Measurements from ENCODE around the gene FABP6. TPM values are rescaled to one million over a fixed set of nuclear protein-coding genes. Genes with fewer than 3 reads are reported as not detected.
"Not testable (repeated sequence)": the region's sequence is repeated elsewhere in the genome, so short reads cannot be mapped to it uniquely, and the experiment has no call there.

Gene FABP6
- total RNA-seq, 1 donor from 2014 or later: not detected

DNA sequence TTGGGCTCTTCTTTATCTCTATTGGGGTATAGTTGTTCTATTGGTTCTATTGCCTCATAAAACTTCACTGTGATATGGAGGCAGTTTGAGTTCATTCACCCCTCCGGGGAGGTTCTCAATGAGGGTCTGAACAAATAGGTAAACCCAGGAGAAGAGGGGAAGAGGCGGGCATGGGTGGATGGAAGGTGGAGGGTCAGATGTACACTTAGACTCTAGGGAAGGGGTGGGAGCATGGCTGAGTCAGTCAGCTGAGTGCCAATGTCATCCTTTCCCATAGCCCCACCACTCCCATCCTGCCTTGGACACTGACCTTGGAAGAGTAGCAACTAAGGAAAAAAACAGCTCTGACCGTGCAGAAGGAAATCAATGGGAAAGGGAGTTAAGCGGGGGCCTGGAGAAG lies 9.9 kb upstream of the FABP6 start:
- DNase-seq (ENCODE audit: low spot score): no peak

DNA sequence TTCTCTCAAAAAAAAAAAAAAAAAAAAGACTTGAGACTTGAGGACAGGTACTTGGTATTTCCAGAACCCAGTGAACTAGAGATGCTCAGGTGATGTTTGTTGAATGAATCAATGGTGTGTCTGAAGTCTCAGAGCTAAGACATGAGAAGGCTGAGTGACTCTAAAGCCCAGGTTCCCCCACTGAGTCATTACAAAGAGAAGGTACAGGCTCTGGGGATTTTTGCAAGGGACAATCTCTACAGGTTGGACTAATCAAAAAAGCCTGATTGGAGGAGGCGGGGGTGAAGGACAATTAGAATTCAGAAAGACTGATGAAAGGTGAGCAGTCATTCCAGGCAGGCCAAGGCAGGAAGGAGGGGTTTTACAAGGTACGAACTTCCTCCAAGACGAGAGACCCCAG lies 8.2 kb upstream of the FABP6 start:
- no peak for DNase-seq (ENCODE audit: low spot score)

DNA sequence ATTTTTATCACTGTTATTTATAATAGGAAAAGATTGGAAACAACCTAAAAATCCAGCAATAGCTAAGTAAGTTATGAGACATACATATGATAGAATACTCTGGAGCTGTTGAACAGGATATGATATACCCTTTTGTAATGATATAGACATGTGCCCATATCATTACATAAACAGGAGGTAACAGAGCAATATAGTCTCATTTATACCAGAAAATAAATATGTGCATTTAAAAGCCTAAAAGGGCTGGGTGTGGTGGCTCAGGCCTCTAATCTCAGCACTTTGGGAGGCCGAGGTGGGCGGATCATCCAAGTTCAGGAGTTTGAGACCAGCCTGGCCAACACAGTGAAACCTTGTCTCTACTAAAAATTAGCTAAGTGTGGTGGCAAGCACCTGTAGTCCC lies 2.3 kb upstream of the FABP6 start:
- DNase-seq (ENCODE audit: low spot score): no peak

DNA sequence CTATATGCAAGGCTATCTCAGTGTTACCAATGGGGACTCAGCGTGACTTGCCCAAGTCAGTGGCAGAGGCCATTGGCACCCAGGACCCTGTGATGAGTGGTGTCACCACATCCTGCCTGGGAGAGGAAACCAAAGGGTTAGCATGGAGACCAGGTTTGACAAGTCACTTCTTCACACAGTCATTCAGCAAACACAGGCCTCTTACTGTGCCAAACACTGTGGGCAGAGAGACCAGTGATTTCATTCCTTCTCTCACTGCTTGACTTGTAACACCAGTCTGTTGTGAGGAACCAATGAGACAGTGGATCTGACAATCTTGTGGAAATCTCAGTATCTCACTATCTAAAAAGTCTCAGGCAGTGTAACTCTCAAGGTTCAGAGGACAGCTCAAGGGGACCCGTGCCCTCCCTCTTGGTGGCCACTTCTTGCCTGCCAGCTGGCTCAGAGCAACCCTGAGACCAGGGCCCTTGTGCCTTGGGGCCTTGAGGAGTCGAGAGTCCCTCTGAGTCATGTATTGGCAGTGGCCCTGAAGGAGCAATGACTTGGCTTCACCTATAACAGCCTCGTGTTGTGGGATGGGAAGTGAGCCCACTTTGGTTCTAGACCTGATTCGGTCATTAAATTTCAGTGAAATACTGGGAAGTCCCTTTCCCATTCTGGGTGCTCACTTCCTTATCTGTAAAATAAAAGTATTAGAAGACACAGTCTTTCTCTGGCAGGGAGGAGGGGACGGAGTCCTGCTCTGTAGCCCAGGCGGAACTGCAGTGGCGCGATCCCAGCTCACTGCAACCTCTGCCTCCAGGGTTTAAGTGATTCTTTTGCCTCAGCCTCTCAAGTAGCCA lies 1.6 kb downstream of the FABP6 start:
- DNase-seq (ENCODE audit: low spot score): no peak

DNA sequence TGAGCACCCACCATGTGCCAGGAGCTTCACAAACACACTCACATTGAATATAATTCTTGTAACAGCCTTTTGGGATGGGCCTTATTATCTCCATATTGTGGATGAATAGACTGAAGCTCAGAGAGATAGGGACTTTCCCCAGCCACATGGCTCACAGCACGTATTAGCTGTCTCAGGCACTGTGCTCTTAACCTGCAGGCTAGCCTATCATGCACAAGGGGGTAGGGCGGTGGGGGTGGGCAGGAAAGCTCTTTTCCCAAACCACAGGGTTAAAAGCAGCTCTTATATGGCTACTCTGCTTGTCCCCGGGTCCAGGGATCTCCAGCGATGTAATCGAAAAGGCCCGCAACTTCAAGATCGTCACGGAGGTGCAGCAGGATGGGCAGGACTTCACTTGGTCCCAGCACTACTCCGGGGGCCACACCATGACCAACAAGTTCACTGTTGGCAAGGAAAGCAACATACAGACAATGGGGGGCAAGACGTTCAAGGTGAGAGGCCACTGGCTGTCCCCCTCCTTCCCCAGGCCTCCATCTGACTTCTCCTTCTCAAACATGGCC lies 2.6 kb downstream of the FABP6 start:
- no peak for DNase-seq (ENCODE audit: low spot score)

DNA sequence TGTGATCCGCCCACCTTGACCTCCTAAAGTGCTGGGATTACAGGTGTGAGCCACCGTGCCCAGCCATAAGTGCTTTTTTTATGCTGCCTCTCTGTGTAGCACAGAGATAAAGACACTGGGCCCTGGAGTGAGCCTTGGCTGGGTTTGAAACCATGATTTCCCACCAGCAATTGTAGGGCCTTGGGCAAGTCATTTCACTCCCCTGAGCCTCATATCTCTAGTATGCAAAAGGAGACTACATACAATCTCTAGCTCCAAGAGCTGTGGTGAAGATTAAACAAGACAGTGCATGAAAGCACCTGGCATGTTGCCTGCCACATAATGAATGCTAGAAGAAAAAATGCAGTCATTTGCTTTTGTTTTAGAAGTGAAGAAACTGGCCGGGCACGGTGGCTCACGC lies 3.9 kb downstream of the FABP6 start:
- no peak for DNase-seq (ENCODE audit: low spot score)

DNA sequence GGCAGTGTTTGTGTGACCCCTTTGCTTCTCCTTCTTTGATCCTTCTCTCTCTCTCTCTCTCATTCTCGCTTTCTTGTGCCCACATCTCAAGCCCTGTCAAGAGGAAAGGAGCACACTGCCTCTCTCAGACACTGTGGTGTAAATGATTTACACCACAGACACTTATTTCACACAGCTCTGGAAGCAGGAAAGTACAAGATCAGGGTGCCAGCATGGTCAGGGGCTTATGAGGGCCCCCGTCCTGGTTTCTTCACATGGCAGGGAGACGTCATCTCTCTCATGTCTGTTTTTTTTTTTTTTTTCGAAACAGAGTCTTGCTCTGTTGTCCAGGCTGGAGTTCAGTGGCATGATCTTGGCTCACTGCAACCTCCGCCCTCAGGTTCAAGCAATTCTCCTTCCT lies 6.4 kb downstream of the FABP6 start:
- DNase-seq (ENCODE audit: low spot score): no peak

DNA sequence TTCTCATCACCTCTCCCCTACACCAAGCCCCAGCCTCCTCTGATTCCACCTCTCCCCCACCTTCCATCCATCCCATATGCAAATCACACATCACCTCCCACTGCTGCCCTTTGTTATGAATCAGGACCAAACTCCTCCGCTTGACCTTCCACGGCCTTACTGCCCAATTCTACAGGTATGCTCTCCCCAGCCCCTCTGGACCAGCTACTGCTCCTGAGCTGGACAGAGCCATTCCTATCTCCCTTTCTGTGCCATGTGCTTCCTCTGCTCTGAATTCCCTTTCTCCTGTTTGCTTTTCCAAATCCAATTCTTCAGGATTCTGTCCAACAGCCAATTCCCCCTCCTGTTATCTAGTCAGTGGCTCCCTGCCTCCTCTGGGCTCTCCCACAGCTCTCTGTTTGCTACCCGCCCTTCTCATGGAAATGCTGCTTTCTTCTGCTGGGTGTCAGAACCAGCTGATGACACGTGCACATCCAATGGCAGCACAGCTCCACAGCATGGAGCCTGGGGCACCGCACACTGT lies 8.3 kb downstream of the FABP6 start:
- no peak for DNase-seq (ENCODE audit: low spot score)

DNA sequence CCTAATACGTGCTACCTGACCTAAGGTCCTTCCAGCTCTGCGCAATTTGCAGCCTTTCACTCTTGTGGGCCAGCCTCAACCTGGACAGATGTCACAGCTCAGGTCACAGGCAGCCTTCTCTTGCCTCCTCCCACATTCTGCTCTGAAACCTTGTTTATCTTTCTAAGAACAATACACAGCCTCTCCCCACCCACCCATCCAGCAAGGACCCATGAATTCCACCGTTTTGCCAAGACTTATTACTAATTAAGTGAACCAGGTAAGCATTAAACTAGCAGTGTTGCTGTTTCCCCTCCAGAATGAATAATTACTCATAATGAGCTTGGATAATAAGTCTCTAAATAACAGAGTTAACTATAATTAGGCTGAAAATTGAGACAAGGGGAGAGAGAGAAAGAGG lies 11.0 kb downstream of the FABP6 start:
- no peak for DNase-seq (ENCODE audit: low spot score)

DNA sequence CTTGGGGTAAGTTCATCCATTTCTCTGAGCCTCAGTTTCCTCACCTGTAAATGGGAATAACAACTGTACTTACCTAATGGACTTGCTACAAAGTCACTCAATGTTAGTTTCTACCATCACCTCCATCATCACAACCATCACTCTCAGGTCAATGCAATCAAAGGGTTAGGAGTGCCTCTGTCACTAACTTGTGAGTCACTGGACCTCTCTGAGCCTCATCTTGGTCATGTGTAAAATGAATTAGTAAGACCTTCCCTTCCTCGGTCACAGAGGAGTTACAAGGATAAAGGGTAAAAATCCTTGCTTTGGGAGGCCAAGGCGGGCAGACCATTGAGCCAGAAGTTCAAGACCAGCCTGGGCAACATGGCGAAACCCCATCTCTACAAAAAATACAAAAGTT lies 12.8 kb downstream of the FABP6 start:
- DNase-seq (ENCODE audit: low spot score): no peak

DNA sequence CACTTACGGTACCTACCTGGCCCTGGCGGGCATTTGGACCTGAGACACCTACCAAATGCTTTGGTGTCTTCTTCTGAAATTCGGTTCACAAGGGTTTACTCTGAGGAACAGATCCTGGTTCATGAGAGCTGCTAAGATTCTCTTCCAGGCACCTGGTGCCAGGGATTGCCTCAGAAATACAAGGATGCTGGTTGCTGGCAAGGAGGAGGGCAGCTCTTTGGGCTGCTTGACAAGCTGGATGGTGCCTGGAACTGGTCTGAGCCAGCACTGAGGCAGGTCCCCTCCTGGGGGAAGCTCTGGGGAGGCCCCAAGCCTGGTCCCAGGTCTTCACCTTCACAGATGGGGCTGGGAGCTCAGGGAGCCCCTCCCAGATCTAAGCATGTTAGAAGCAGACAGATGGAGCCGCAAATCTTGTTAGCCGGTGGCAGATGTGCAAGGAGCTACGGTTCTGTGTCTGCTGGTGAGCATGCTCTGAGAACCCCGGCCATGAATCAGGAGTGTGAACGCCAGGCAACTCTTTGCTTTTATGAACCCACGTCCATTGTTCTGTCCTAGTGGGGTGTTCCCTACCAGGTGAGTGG lies 16.3 kb downstream of the FABP6 start:
- DNase-seq (ENCODE audit: low spot score): no peak

DNA sequence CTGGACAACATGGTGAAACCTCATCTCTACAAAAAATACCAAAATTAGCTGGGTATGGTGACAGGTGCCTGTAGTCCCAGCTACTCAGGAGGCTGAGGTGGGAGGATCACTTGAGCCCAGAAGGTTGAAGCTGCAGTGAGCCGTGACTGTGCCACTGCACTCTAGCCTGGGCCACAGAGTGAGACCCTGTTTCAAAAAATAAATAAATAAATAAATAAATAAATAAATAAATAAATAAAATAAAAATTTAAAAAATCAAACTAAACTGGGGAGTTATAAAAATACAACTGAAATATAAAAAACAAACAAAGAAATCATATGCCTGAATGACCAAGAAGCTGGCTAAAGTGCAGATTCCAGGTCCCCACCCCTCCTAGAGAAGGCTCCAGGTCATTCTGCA lies 20.3 kb downstream of the FABP6 start:
- not testable (repeated sequence) for DNase-seq (ENCODE audit: low spot score)

DNA sequence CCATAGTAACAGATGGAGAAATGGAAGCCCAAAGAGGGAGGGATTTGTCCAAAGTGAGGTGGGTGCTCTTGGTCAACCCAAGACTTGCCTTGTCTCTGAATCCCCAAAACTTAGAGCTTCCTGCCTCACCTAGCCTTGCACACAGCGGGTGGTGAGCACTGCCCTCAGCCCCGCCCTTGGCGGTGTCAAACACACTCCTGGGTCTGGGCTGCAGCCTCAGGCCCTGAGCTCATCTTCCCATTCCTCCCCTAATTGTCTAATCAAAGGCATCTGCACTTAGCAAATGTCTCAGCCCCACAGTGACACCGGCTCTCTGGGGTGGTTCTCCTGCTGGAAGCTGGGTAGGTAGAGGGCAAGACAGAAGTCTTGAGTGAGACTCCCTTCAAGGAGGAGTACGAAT lies 20.9 kb downstream of the FABP6 start:
- no peak for DNase-seq (ENCODE audit: low spot score)

DNA sequence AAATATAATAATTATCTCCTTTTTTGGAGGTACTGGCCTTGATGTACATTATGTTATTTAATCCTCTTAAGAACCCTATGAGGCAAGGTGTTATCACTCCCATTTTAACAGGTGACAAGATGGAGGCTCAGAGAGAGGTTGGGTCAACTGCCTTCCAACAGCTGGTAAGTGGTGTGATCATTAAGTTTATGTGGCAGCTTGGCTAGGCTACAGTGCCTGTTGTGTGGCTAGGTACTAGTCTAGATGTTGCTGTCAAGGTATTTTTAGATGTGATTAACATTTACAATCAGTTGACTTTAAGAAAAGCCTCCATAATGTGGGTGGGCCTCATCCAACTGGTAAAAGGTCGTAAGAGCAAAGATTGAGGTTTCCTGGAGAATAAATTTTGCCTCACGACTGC lies 21.5 kb downstream of the FABP6 start:
- no peak for DNase-seq (ENCODE audit: low spot score)

DNA sequence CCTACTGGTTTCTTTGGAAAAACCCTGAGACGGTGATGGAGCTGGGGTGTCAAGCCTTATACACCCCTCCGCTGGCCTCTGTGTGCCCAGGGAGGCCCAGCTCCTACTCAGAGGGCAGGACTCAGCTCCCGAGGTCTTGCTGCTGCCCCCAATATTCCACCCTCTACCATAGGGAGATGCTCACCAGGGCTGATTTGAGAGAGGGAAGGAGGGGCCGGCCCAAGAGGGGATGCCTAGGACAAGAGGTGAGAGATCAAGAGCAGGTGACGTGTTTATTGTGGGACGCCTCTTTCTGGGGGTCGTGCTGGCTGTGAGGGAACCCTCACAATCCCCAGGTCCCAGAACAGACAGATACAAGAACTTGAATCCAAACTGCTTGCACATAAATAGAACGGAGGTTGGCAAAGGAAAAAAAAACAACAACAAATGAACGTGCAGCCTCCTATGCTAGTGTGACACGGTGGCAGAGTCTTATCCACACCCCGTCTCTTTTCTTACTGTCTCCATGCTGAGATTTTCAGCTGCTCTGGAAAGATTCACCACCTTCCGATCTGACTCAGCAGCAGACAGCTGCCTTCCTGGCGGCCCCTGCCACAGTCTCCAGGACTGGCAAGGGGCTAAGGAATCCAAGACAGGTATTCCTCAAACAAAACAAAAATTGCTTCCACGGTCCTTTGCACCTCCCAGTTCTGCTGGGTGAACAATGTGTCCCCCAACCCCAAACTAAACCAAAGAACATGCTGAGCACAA lies 22.3 kb downstream of the FABP6 start:
- no peak for DNase-seq (ENCODE audit: low spot score)

DNA sequence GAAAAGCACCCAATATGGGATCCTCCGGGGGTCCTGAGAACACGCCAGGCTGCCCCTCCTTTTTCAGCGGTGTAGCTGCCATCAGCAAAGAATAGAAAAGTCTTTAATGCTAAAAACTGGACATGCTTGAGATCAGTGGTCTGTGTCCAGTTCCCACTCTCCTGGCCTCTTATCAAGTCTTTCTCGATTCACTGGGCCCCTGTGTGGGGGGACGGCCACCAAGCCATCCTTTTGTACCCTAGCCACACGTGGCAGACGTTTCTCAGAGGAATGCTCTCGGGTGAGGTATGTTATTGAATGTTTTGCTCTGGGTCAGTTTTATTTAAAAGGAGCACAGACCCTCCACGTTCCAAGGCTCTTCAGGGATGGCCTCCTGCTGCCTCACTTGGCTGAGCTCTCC lies 23.6 kb downstream of the FABP6 start:
- DNase-seq (ENCODE audit: low spot score): no peak

DNA sequence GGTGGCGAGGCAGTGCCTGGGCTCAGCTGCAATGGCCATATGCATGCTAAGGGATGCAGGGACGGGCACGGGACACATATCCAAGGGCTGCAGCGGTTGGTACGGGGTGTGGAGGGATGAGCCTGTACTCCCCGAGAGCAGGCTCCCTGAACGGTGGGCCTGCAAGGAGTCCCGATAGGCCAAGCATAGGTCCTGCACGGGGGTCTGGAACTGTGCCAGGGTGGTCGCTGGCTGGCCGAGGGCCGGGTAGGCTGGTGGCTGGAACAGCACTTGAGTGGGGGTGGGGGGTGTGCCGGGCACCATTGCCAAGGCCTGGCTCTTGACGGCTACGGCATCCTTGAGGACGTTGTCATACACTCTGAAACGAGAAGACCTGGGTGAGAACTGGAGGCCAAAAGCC lies 24.1 kb downstream of the FABP6 start:
- no peak for DNase-seq (ENCODE audit: low spot score)

DNA sequence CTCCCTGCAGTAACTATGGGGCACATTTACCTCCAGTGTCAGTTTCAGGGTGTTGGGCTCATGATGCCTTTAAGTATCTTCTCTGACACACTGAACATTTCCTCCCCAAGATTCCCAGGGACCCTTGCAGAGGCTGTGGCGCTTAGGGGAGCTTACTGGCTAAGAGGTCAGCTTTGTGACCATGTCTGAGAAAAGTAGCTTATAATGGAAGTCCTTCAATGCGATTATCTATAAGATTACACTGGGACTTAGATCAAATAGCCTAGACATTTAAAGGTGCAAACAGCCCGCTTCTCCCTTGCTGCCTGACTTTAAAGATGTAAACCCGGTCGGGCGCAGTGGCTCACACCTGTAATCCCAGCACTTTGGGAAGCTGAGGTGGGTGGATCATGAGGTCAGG lies 25.4 kb downstream of the FABP6 start:
- no peak for DNase-seq (ENCODE audit: low spot score)

DNA sequence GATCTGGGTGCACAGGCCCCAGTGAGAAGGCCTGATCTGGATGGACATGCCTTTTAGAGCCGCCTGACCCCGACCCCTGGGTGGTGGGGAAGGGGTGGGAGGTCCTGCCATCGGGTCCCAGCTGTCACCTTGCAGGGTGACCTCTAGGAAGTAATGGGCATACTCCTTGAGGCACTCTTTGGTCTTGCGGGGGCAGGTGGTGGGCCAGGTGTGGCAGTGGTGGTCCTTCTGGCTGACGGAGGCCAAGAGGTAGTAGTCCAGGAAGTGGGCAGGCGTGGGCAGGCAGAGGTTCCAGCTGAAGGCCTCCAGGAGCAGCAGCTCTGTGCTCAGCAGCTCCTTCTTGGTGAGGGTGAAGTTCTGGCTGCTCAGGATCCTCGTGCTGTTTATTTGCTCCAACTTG lies 30.0 kb downstream of the FABP6 start:
- DNase-seq (ENCODE audit: low spot score): no peak

DNA sequence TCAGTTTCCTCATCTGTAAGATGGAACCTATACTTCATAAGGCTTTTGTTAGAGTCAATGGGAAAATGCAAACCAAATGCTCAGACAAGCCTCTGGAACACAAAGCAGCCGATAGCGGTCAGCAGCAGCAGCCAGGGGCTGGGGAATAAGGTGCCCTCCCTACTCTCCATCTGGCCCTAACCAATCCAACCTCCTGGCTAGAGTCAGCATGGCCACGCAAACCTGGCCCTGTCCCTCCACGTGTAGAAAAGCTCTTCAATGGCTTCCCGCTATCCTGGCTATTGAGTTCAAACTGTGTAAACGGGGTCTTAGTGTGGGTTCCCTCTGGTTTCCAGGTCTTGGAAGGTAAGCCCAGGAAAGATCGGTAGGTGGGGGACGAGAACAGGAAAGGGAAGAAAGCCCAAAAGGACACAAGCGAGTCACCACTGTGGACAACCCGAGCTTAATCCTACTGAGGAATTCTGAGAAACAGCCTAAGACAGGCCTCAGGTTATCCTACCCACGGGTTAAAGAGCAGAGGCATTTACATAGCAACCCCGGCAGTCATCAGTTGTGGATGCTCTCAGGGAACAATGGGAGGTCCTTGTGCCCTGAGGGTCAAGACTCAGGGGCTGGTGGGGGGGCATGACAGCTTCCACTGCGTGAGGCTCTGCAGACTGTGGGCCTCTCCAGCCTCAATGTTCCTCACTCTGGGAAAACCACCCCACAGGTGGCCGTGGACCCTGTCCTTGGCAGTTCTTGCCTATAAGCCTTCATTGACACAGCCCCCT lies 30.9 kb downstream of the FABP6 start:
- DNase-seq (ENCODE audit: low spot score): no peak
